Esophagus (tissue), 2 donors: ENCODE results near the gene SETD2. TPM values are rescaled to one million over a fixed set of nuclear protein-coding genes. Genes with fewer than 3 reads are reported as not detected.

Experiments used
- H3K27ac ChIP-seq, 2 donors: one replicate each; pipeline ENCODE4 v1.5.1; 2013; ENCODE audit warnings: low read depth in 2 of 2, mild to moderate bottlenecking in 2 of 2, inconsistent platforms in 1 of 2, low read length in 1 of 2, moderate library complexity in 1 of 2
- H3K27me3 ChIP-seq, 2 donors: one replicate each; pipeline ENCODE4 v1.6.1; 2013; ENCODE audit warnings: low read length in 2 of 2, control low read depth in 1 of 2, mild to moderate bottlenecking in 1 of 2; ENCODE audit not compliant: insufficient read depth in 2 of 2, control insufficient read depth in 1 of 2
- H3K36me3 ChIP-seq, 2 donors: one replicate each; pipeline ENCODE4 v1.6.1; 2013; ENCODE audit warnings: low read length in 1 of 2; ENCODE audit not compliant: control insufficient read depth in 2 of 2, insufficient read depth in 2 of 2
- H3K4me1 ChIP-seq, 2 donors: one replicate each; pipeline ENCODE4 v1.6.1; 2013; ENCODE audit warnings: low read length in 1 of 2; ENCODE audit not compliant: control insufficient read depth in 2 of 2, insufficient read depth in 2 of 2
- H3K4me3 ChIP-seq, 2 donors: one replicate each; pipeline ENCODE4 v1.5.1; 2013; ENCODE audit warnings: low read length in 2 of 2, mild to moderate bottlenecking in 2 of 2, low read depth in 1 of 2, moderate library complexity in 1 of 2
- H3K9me3 ChIP-seq, 2 donors: one replicate each; pipeline ENCODE4 v1.6.1; 2013; ENCODE audit warnings: mild to moderate bottlenecking in 2 of 2, low read depth in 1 of 2, low read length in 1 of 2, moderate library complexity in 1 of 2; ENCODE audit not compliant: control insufficient read depth in 2 of 2, insufficient read depth in 1 of 2
- WGBS, 2 donors: extraction: QIAGEN DNeasy Blood & Tissue Kit; methylation state at CpG; one replicate each; pipeline ENCODE4 v1.1.7; 2013; 5-methylcytosine and 5-hydroxymethylcytosine counted together
- polyA plus RNA-seq, 2 donors: library from polyadenylated mRNA; stranded (reverse); fragments of 200-250 nt; gene quantifications; one replicate each; pipeline ENCODE4 v1.2.3, GENCODE V29; 2013
- donor health status: healthy with polysubstance abuse.
- donor health status: Bipolar disorder and iron deficiency.

Gene SETD2
- polyA plus RNA-seq, 2 donors = 9.0 to 11.7 TPM

- Histone ChIP-seq H3K27ac (no peak overlapping the region), H3K4me1 (no peaks in the 10 kb centered on the region), H3K27me3 (no peaks in the 10 kb centered on the region), H3K36me3 (peaks cover 0 to 4% of the 10 kb centered on the region in 2 donors), H3K9me3 (no peaks in the 10 kb centered on the region), H3K4me3 (no peak overlapping the region)
- 96 to 97% methylated on average over 9 of the region's 9 CpGs for WGBS, 2 donors
These were observed 54.5 kb downstream of the SETD2 start for GRCh38 chr3:47109393-47109792.

- Histone ChIP-seq H3K27me3 (no peaks in the 10 kb centered on the region), H3K4me3 (no peak overlapping the region), H3K27ac (no peak overlapping the region), H3K36me3 (peaks cover 0 to 4% of the 10 kb centered on the region in 2 donors), H3K9me3 (no peaks in the 10 kb centered on the region), H3K4me1 (no peaks in the 10 kb centered on the region)
- WGBS, 2 donors = 91 to 92% methylated on average over 1 of the region's 1 CpG
These were observed 55.4 kb downstream of the SETD2 start for GRCh38 chr3:47108546-47108945.

- Histone ChIP-seq H3K4me3 (no peak overlapping the region), H3K27me3 (no peaks in the 10 kb centered on the region), H3K4me1 (no peaks in the 10 kb centered on the region), H3K27ac (no peak overlapping the region), H3K9me3 (no peaks in the 10 kb centered on the region), H3K36me3 (peaks cover 0 to 2% of the 10 kb centered on the region in 2 donors)
These were observed 59.7 kb downstream of the SETD2 start for GRCh38 chr3:47104259-47104658.

- no peaks in the 10 kb centered on the region for H3K9me3 ChIP-seq
- no peak overlapping the region for H3K4me3 ChIP-seq
- H3K36me3 ChIP-seq = peaks cover 0 to 2% of the 10 kb centered on the region in 2 donors
- no peaks in the 10 kb centered on the region for H3K4me1 ChIP-seq
- WGBS, 2 donors = 51 to 63% methylated on average over 2 of the region's 2 CpGs
- H3K27me3 ChIP-seq = no peaks in the 10 kb centered on the region
- H3K27ac ChIP-seq = no peak overlapping the region
These were observed 60.3 kb downstream of the SETD2 start for GRCh38 chr3:47103619-47104018.

GRCh38 chr3:47102081-47102600 is 61.8 kb downstream of the SETD2 start:
- H3K9me3 ChIP-seq = no peaks in the 10 kb centered on the region
- peaks cover 0 to 2% of the 10 kb centered on the region in 2 donors for H3K36me3 ChIP-seq
- H3K27me3 ChIP-seq = no peaks in the 10 kb centered on the region
- H3K4me1 ChIP-seq = no peaks in the 10 kb centered on the region
- no peak overlapping the region for H3K4me3 ChIP-seq
- H3K27ac ChIP-seq = no peak overlapping the region
- 90 to 98% methylated on average over 6 of the region's 6 CpGs for WGBS, 2 donors

GRCh38 chr3:47098910-47099309 is 65.0 kb downstream of the SETD2 start:
- 84% methylated on average over 2 of the region's 2 CpGs for WGBS, 2 donors
- Histone ChIP-seq H3K4me3 (no peak overlapping the region), H3K27me3 (no peaks in the 10 kb centered on the region), H3K27ac (no peak overlapping the region), H3K9me3 (no peaks in the 10 kb centered on the region), H3K36me3 (no peaks in the 10 kb centered on the region), H3K4me1 (no peaks in the 10 kb centered on the region)

GRCh38 chr3:47097864-47098263 is 66.0 kb downstream of the SETD2 start:
- H3K27ac ChIP-seq = no peak overlapping the region
- H3K4me1 ChIP-seq = no peaks in the 10 kb centered on the region
- H3K27me3 ChIP-seq = no peaks in the 10 kb centered on the region
- H3K9me3 ChIP-seq = no peaks in the 10 kb centered on the region
- WGBS, 2 donors = 92% methylated on average over 5 of the region's 5 CpGs
- H3K4me3 ChIP-seq = no peak overlapping the region
- H3K36me3 ChIP-seq = no peaks in the 10 kb centered on the region

GRCh38 chr3:47096959-47097358 is 67.0 kb downstream of the SETD2 start:
- no peaks in the 10 kb centered on the region for H3K27me3 ChIP-seq
- no peak overlapping the region for H3K4me3 ChIP-seq
- no peak overlapping the region for H3K27ac ChIP-seq
- H3K9me3 ChIP-seq = no peaks in the 10 kb centered on the region
- H3K36me3 ChIP-seq = no peaks in the 10 kb centered on the region
- H3K4me1 ChIP-seq = no peaks in the 10 kb centered on the region
- WGBS, 2 donors = 77 to 85% methylated on average over 1 of the region's 1 CpG

- Histone ChIP-seq H3K9me3 (no peaks in the 10 kb centered on the region), H3K4me3 (no peak overlapping the region), H3K4me1 (no peaks in the 10 kb centered on the region), H3K27ac (no peak overlapping the region), H3K27me3 (no peaks in the 10 kb centered on the region), H3K36me3 (peaks cover 0 to 7% of the 10 kb centered on the region in 2 donors)
- 91 to 94% methylated on average over 3 of the region's 3 CpGs for WGBS, 2 donors
These were observed 71.8 kb downstream of the SETD2 start for GRCh38 chr3:47092090-47092489.

GRCh38 chr3:47089630-47090029 is 74.3 kb downstream of the SETD2 start:
- Histone ChIP-seq H3K9me3 (no peaks in the 10 kb centered on the region), H3K36me3 (peaks cover 0 to 9% of the 10 kb centered on the region in 2 donors), H3K27ac (no peak overlapping the region), H3K4me3 (no peak overlapping the region), H3K4me1 (no peaks in the 10 kb centered on the region), H3K27me3 (no peaks in the 10 kb centered on the region)
- WGBS, 2 donors = 75 to 82% methylated on average over 2 of the region's 2 CpGs
